NCI-H226 (cell line): ENCODE measurements around the gene PCDH9.
"Not testable (repeated sequence)": the region's sequence is repeated elsewhere in the genome, so short reads cannot be mapped to it uniquely, and the experiment has no call there.

ENCODE experiments used
- DNase-seq: peaks from one replicate; pipeline ENCODE4 v3.0.0-alpha.2; 2015

The PCDH9 gene

GRCh38 chr13:66312312-66313087 is 917.6 kb downstream of the PCDH9 start:
- no peak for DNase-seq

- no peak for DNase-seq
Observed at GRCh38 chr13:66305961-66306617, 924.0 kb downstream of the PCDH9 start.

- no peak for DNase-seq
Observed at GRCh38 chr13:66301482-66301881, 928.7 kb downstream of the PCDH9 start.

GRCh38 chr13:66301006-66301405 is 929.1 kb downstream of the PCDH9 start:
- no peak for DNase-seq

- no peak for DNase-seq
Observed at GRCh38 chr13:66296875-66297274, 933.3 kb downstream of the PCDH9 start.

- DNase-seq, result no peak
Observed at GRCh38 chr13:66296328-66296727, 933.8 kb downstream of the PCDH9 start.

GRCh38 chr13:66286806-66287205 is 943.3 kb downstream of the PCDH9 start:
- DNase-seq, result not testable (repeated sequence)

GRCh38 chr13:66275416-66275815 is 954.7 kb downstream of the PCDH9 start:
- DNase-seq, result no peak

GRCh38 chr13:66273011-66273410 is 957.1 kb downstream of the PCDH9 start:
- no peak for DNase-seq

- DNase-seq, result no peak
Observed at GRCh38 chr13:66266761-66267160, 963.4 kb downstream of the PCDH9 start.

- no peak for DNase-seq
Observed at GRCh38 chr13:66266348-66266747, 963.8 kb downstream of the PCDH9 start.

- DNase-seq, result no peak
Observed at GRCh38 chr13:66265371-66265770, 964.8 kb downstream of the PCDH9 start.

- no peak for DNase-seq
Observed at GRCh38 chr13:66264971-66265370, 965.2 kb downstream of the PCDH9 start.

- DNase-seq, result no peak
Observed at GRCh38 chr13:66262330-66262729, 967.8 kb downstream of the PCDH9 start.

GRCh38 chr13:66259426-66259825 is 970.7 kb downstream of the PCDH9 start:
- not testable (repeated sequence) for DNase-seq
